ACHN (cell line): Measurements from ENCODE around the gene ABCG2.
"Not testable (repeated sequence)": the region's sequence is repeated elsewhere in the genome, so short reads cannot be mapped to it uniquely, and the experiment has no call there.

Experiments
- DNase-seq: peaks from one replicate; pipeline ENCODE4 v3.0.0-alpha.2; 2015
- in situ Hi-C: cut with HindIII; loops from 2 replicates; pipeline ENCODE4 v1.10.0; 2017; ENCODE audit warnings: low sequenced_read_pairs, low pct_ligation_motif_present, low pct_unique_long_range_greater_than_20kb

ABCG2 gene

GRCh38 chr4:88134111-88134510 is 24.3 kb downstream of the ABCG2 start:
- DNase-seq: no peak
- in situ Hi-C loops: no loop called here

GRCh38 chr4:88130544-88131305 is 27.7 kb downstream of the ABCG2 start:
- DNase-seq: no peak
- in situ Hi-C loops: no loop called here

GRCh38 chr4:88130003-88130402 is 28.4 kb downstream of the ABCG2 start:
- no peak for DNase-seq
- in situ Hi-C loops: no loop called here

GRCh38 chr4:88122260-88122659 is 36.2 kb downstream of the ABCG2 start:
- DNase-seq, in situ Hi-C loops: not testable (repeated sequence)

- in situ Hi-C loops: no loop called here
- no peak for DNase-seq
Observed at GRCh38 chr4:88119943-88120342, 38.5 kb downstream of the ABCG2 start.

GRCh38 chr4:88115587-88115986 is 42.9 kb downstream of the ABCG2 start:
- no peak for DNase-seq
- in situ Hi-C loops: no loop called here

- no peak for DNase-seq
- in situ Hi-C loops: no loop called here
Observed at GRCh38 chr4:88112856-88113255, 45.6 kb downstream of the ABCG2 start.

GRCh38 chr4:88110826-88111225 is 47.6 kb downstream of the ABCG2 start:
- DNase-seq: no peak

GRCh38 chr4:88109123-88109881 is 49.1 kb downstream of the ABCG2 start:
- in situ Hi-C loops: no loop called here
- no peak for DNase-seq

More at GRCh38 chr4:88110826-88111225, 47.6 kb downstream of the ABCG2 start:
- in situ Hi-C loops: no loop called here

- no peak for DNase-seq
- in situ Hi-C loops: no loop called here
Observed at GRCh38 chr4:88108747-88109122, 49.7 kb downstream of the ABCG2 start.

GRCh38 chr4:88108108-88108465 is 50.4 kb downstream of the ABCG2 start:
- DNase-seq, in situ Hi-C loops: not testable (repeated sequence)

GRCh38 chr4:88107406-88108107 is 50.9 kb downstream of the ABCG2 start:
- in situ Hi-C loops: no loop called here
- DNase-seq: peak; percentile 11

- DNase-seq: no peak
- in situ Hi-C loops: no loop called here
Observed at GRCh38 chr4:88106205-88106604, 52.2 kb downstream of the ABCG2 start.

GRCh38 chr4:88104902-88105610 is 53.4 kb downstream of the ABCG2 start:
- peak; percentile 4 for DNase-seq
- in situ Hi-C loops: no loop called here

GRCh38 chr4:88102026-88102425 is 56.4 kb downstream of the ABCG2 start:
- no peak for DNase-seq
- in situ Hi-C loops: no loop called here

GRCh38 chr4:88101165-88101564 is 57.3 kb downstream of the ABCG2 start:
- in situ Hi-C loops: no loop called here
- no peak for DNase-seq

GRCh38 chr4:88098993-88099752 is 59.3 kb downstream of the ABCG2 start:
- in situ Hi-C loops: no loop called here
- no peak for DNase-seq

- DNase-seq: no peak
- in situ Hi-C loops: no loop called here
Observed at GRCh38 chr4:88097781-88098180, 60.7 kb downstream of the ABCG2 start.
